Heart right ventricle (tissue), 16 donors: Measurements from ENCODE around the gene BTBD9. TPM values are rescaled to one million over a fixed set of nuclear protein-coding genes. Genes with fewer than 3 reads are reported as not detected.

ENCODE experiments used
- ATAC-seq, 8 donors: fragments of 200-7000 bp; cut with Tn5 transposase; one replicate each; pipeline ENCODE4 v1.9.1; 2020; ENCODE audit warnings: mild to moderate bottlenecking in 8 of 8, moderate library complexity in 8 of 8, moderate number of reproducible peaks in 1 of 8
- DNase-seq, 2 donors: peaks; one replicate each; pipeline ENCODE4 v3.0.0-alpha.2; 2020
- H3K27ac ChIP-seq, 10 donors: fragments of 200-600 bp; sonication (generic) in 2 of 10; one replicate each; pipeline versions ENCODE4 v1.5.0 to v1.8.0; 2020 to 2022; ENCODE audit warnings: mild to moderate bottlenecking in 3 of 10
- H3K27me3 ChIP-seq, 7 donors: fragments of 200-600 bp; one replicate each; pipeline ENCODE4 v1.8.0; 2021 to 2022; ENCODE audit warnings: mild to moderate bottlenecking in 2 of 7
- H3K36me3 ChIP-seq, 9 donors: fragments of 200-600 bp; sonication (generic) in 1 of 9; one replicate each; pipeline versions ENCODE4 v1.5.0 to v1.8.0; 2020 to 2022; ENCODE audit warnings: mild to moderate bottlenecking in 2 of 9
- H3K4me1 ChIP-seq, 9 donors: fragments of 200-600 bp; sonication (generic) in 1 of 9; one replicate each; pipeline versions ENCODE4 v1.5.0 to v1.8.0; 2020 to 2022; ENCODE audit warnings: mild to moderate bottlenecking in 4 of 9
- H3K4me3 ChIP-seq, 10 donors: fragments of 200-600 bp; sonication (generic) in 2 of 10; one replicate each; pipeline versions ENCODE4 v1.5.0 to v1.8.0; 2020 to 2022; ENCODE audit warnings: mild to moderate bottlenecking in 7 of 10, moderate library complexity in 2 of 10
- H3K9me3 ChIP-seq, 11 donors: fragments of 200-600 bp in 10 of 11; sonication (generic) in 2 of 11; one replicate each; pipeline versions ENCODE4 v1.5.0 to v1.8.0; 2013 to 2022; ENCODE audit warnings: mild to moderate bottlenecking in 2 of 11, control low read depth in 1 of 11, moderate library complexity in 1 of 11
- WGBS, 2 donors: extraction: QIAGEN DNeasy Blood & Tissue Kit; methylation state at CpG; one replicate each; pipeline ENCODE4 v1.1.7; 2013; ENCODE audit warnings: inconsistent platforms in 1 of 2; 5-methylcytosine and 5-hydroxymethylcytosine counted together
- intact Hi-C, 10 donors: fragments of 100-400 bp; cut with DNase I; formaldehyde crosslinking; loops; one replicate each; pipeline versions ENCODE4 v1.11.1 to v1.14.2; 2022
- polyA plus RNA-seq, 2 donors: library from polyadenylated mRNA; stranded (reverse); fragments of 200-250 nt; gene quantifications; one replicate each; pipeline ENCODE4 v1.2.3, GENCODE V29; 2013
- total RNA-seq, 10 donors: library from RNA; stranded (reverse); fragmentation: NEBNext Ultra II Directional in 3 of 10; extraction: Animal tissue kit (Norgen Biotek cat#: 25700) in 3 of 10; gene quantifications; one replicate each; pipeline versions ENCODE4 v1.2.1 to v1.2.4, GENCODE V29; 2021 to 2023
- TF ChIP-seq, protein P1 (sequence below), 9 donors: fragments of 200-600 bp; sonication (generic) in 2 of 9; IDR thresholded peaks; one replicate each; pipeline versions ENCODE4 v1.5.0 to v1.8.0; 2021 to 2022; ENCODE audit warnings: antibody characterized with exemption in 9 of 9, mild to moderate bottlenecking in 5 of 9, moderate library complexity in 1 of 9
- donor health status: Arrhythmogenic right ventricular cardiomyopathy.
- donor health status: ischemic (EF 13 %, LVEDD 7.1; RV severe dilation, severe dysfunction).
- donor health status: healthy with polysubstance abuse.
- donor health status: DM: no; HTN: yes; CAD: no.
- donor health status: DM: no; HTN: no; CAD: no.
- donor health status: ischemic (EF 25% LVEDD 6.9; RV normal size, moderate dysfunction).
- donor health status: ischemic (EF 25% LVEDD 5.7; RV mildly dilated, moderate dysfunction).
- donor health status: healthy.
- donor health status: DM: yes; HTN: yes; CAD: no.
- donor health status: Ischemic cardiomyopathy.
- donor health status: ischemic (EF 35%, LVEDD 5.7; RV mildly dilated, moderate dysfunction).
- donor health status: nonischemic (EF 11% LVEDD 7.7; RV severe dilation, severe dysfunction).
- donor health status: DM: yes; HTN: yes; CAD: no.
- donor health status: PGD.
- donor health status: ischemic (EF 29% LVEDD 5.4; RV normal size, mild dysfunction).
- donor health status: nonischemic (EF 23%, LVEDD 6.1; RV moderate dilation, normal function).

The BTBD9 gene
- total and polyA plus RNA-seq, 12 donors, result 4.2 to 27.7 (median 18.3) TPM

DNA sequence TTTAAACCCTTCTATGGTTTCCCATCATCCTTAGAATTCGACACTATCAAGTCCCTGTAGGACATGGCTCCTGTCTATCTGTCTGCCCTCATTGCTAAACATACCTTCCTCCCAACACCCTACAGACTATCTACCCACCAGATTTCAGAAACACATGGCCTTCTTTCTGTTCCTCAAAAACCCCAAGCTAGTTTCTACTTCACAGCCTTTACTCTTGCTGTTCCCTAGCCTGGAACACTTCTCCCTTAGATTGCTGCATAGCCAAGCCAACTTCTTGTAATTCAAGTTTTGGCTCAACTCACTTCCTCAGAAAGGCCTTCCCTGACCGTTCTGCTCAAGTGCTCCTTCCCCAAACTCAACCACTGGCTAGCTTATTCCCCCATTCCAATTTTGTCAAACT, 156.2 kb downstream of the BTBD9 start:
- 68 to 72% methylated on average over 2 of the region's 2 CpGs for WGBS, 2 donors
- Histone ChIP-seq H3K27ac (no peak overlapping the region), H3K9me3 (no peaks in the 10 kb centered on the region), H3K27me3 (no peaks in the 10 kb centered on the region), H3K4me1 (peaks cover 0 to 37% (median 0%) of the 10 kb centered on the region in 9 donors), H3K36me3 (no peaks in the 10 kb centered on the region), H3K4me3 (no peak overlapping the region)
- ATAC-seq, result peak in 5 of 8 donors; percentile 46 to 67 (median 47)
- TF ChIP-seq, protein P1, sequence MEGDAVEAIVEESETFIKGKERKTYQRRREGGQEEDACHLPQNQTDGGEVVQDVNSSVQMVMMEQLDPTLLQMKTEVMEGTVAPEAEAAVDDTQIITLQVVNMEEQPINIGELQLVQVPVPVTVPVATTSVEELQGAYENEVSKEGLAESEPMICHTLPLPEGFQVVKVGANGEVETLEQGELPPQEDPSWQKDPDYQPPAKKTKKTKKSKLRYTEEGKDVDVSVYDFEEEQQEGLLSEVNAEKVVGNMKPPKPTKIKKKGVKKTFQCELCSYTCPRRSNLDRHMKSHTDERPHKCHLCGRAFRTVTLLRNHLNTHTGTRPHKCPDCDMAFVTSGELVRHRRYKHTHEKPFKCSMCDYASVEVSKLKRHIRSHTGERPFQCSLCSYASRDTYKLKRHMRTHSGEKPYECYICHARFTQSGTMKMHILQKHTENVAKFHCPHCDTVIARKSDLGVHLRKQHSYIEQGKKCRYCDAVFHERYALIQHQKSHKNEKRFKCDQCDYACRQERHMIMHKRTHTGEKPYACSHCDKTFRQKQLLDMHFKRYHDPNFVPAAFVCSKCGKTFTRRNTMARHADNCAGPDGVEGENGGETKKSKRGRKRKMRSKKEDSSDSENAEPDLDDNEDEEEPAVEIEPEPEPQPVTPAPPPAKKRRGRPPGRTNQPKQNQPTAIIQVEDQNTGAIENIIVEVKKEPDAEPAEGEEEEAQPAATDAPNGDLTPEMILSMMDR (IDR thresholded peaks at IDR 0.05), result no peak
- no peak for DNase-seq
- intact Hi-C loops, result no loop called here

DNA sequence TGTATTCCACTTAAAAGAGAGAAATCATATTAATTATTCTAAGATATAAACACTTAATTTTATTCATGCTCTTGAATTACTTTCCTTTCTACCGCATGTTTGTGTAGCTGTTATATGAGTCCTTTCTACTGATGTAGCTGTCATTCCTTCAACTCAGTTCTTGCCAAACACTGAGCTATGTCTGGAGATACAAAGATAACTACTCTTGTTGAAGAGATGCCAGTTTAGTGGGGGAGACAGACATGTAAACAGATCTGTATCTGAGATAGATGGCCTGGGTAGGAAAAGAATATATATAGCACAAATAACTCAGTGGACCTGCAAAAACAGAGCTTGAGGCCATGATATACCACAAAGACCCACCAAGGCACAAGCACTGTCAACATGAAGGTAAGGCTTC, 157.3 kb downstream of the BTBD9 start:
- H3K4me1 ChIP-seq, result peaks cover 0 to 46% (median 0%) of the 10 kb centered on the region in 9 donors
- H3K4me3 ChIP-seq, result no peak overlapping the region
- no peaks in the 10 kb centered on the region for H3K9me3 ChIP-seq
- no peaks in the 10 kb centered on the region for H3K36me3 ChIP-seq
- DNase-seq (no peak), ATAC-seq (no peak)
- TF ChIP-seq, protein P1 (IDR thresholded peaks at IDR 0.05), result no peak
- H3K27me3 ChIP-seq, result no peaks in the 10 kb centered on the region
- H3K27ac ChIP-seq, result no peak overlapping the region
- intact Hi-C loops, result no loop called here
- 85 to 90% methylated on average over 1 of the region's 1 CpG for WGBS, 2 donors

DNA sequence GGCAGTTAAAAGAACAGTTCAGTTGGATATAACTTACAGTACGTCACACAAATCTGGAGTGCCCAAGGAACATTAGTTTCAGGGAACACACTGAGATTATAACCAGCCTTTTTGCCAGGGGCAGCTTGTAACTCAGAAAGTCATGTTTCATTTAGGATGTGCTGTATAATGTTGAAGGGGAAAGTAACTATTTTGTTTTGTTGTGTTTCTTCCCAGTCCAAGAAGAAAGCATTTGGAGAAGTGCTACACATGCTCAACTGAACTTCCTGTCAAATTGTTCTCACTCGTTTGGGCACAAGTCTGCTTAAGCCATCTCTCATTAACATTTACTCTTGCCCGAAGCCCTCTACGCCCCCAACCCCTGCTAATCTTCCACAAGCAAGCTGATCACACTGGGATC, 157.9 kb downstream of the BTBD9 start:
- H3K36me3 ChIP-seq, result no peaks in the 10 kb centered on the region
- H3K27me3 ChIP-seq, result no peaks in the 10 kb centered on the region
- peaks cover 0 to 46% (median 0%) of the 10 kb centered on the region in 9 donors for H3K4me1 ChIP-seq
- intact Hi-C loops, result no loop called here
- ATAC-seq, result no peak
- H3K4me3 ChIP-seq, result no peak overlapping the region
- H3K27ac ChIP-seq, result no peak overlapping the region
- TF ChIP-seq, protein P1 (IDR thresholded peaks at IDR 0.05), result no peak
- H3K9me3 ChIP-seq, result no peaks in the 10 kb centered on the region
- no peak for DNase-seq
- 74 to 78% methylated on average over 4 of the region's 4 CpGs for WGBS, 2 donors

DNA sequence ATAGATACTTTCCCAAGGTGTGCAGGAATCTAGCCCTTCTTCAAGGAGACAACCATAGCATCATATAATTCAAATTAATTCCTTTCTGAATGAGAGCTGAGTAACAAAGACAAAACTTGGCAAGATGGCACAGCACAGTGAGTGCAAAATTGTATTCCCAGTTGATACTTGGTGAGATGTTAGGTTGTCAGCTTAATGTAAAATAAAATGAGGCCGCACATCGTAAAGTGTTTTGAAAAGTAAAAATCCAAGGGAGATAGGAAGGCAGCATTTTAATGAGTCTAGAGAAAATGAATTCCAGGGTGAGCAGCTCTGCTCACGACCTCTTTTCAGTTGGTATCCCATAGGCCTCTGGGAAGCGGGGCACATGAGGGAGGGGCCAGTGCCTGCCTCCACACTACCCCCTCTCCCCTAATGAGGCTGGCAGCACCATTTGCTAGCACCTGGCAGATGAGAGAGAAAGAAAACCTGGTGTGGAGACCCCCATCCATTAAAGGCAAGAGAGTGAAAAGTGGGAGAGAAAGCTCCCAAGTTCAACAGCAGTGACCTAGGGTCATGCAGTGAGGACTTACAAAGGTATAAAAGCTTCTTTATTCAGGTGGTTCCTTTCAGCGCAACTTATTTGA, 158.4 kb downstream of the BTBD9 start:
- no peaks in the 10 kb centered on the region for H3K27me3 ChIP-seq
- H3K27ac ChIP-seq, result no peak overlapping the region
- no peak for ATAC-seq
- intact Hi-C loops, result no loop called here
- no peaks in the 10 kb centered on the region for H3K9me3 ChIP-seq
- 90 to 96% methylated on average over 5 of the region's 5 CpGs for WGBS, 2 donors
- H3K36me3 ChIP-seq, result no peaks in the 10 kb centered on the region
- TF ChIP-seq, protein P1 (IDR thresholded peaks at IDR 0.05), result no peak
- no peak overlapping the region for H3K4me3 ChIP-seq
- H3K4me1 ChIP-seq, result peaks cover 0 to 46% (median 0%) of the 10 kb centered on the region in 9 donors
- DNase-seq, result no peak
